Caco-2 (cell line): Measurements from ENCODE around the gene PARD3. TPM values are rescaled to one million over a fixed set of nuclear protein-coding genes. Genes with fewer than 3 reads are reported as not detected.

Experiments
- BruUV-seq: library from RNA; stranded (reverse); fragments of 400-500 nt; replicated peaks from 2 replicates; lab custom pipeline; 2021; lab: Mats Ljungman, UMichigan
- CTCF ChIA-PET: fragments of 300-600 bp; sonication (Branson Sonifier 250); formaldehyde crosslinking; loops from one replicate; lab custom pipeline; 2022; ENCODE audit warnings: antibody characterized with exemption; lab: Charles Lee
- POLR2A ChIA-PET: fragments of 300-600 bp; sonication (Branson Sonifier 250); formaldehyde crosslinking; loops from one replicate; lab custom pipeline; 2022; ENCODE audit warnings: antibody characterized with exemption; lab: Charles Lee
- DNase-seq, 2 experiments: peaks; one replicate each; pipeline versions ENCODE4 v3.0.0 to v3.0.0-alpha.2; 2020 to 2022
- H3K27me3 ChIP-seq: replicated peaks from 2 replicates; pipeline ENCODE4 v1.6.0; 2011; ENCODE audit warnings: low read length; ENCODE audit not compliant: control insufficient read depth, insufficient read depth
- H3K36me3 ChIP-seq: 2 replicates; pipeline ENCODE4 v1.5.1; 2011; ENCODE audit warnings: low read length; ENCODE audit not compliant: control insufficient read depth, insufficient read depth
- H3K4me1 ChIP-seq: fragments of 250-450 bp; sonication (Bioruptor Pico); 2 replicates; pipeline ENCODE4 v1.5.1; 2020; ENCODE audit warnings: mild to moderate bottlenecking
- H3K4me3 ChIP-seq: 2 replicates; pipeline ENCODE4 v1.5.1; 2011; ENCODE audit warnings: low read depth, mild to moderate bottlenecking, control low read depth, low read length
- H3K9me3 ChIP-seq: fragments of 250-450 bp; sonication (Bioruptor Pico); 2 replicates; pipeline ENCODE4 v1.5.1; 2020; ENCODE audit warnings: mild to moderate bottlenecking, moderate library complexity
- H3K27ac Mint-ChIP-seq: one replicate; pipeline ENCODE4 v1.8.0; 2022; ENCODE audit warnings: mixed read lengths; ENCODE audit not compliant: unreplicated experiment
- H3K27me3 Mint-ChIP-seq: one replicate; pipeline ENCODE4 v1.8.0; 2022; ENCODE audit warnings: mixed read lengths; ENCODE audit not compliant: insufficient read depth, unreplicated experiment
- H3K36me3 Mint-ChIP-seq: one replicate; pipeline ENCODE4 v1.8.0; 2022; ENCODE audit warnings: mild to moderate bottlenecking, mixed read lengths; ENCODE audit not compliant: insufficient read depth, unreplicated experiment
- H3K4me1 Mint-ChIP-seq: one replicate; pipeline ENCODE4 v1.8.0; 2022; ENCODE audit warnings: low read depth, mixed read lengths; ENCODE audit not compliant: unreplicated experiment
- H3K4me3 Mint-ChIP-seq: one replicate; pipeline ENCODE4 v1.8.0; 2022; ENCODE audit warnings: mild to moderate bottlenecking, moderate library complexity, mixed read lengths; ENCODE audit not compliant: unreplicated experiment
- H3K9me3 Mint-ChIP-seq: one replicate; pipeline ENCODE4 v1.8.0; 2022; ENCODE audit warnings: mixed read lengths; ENCODE audit not compliant: unreplicated experiment
- CTCF ChIP-seq, 2 experiments: fragments of 200-600 bp in 1 of 2; IDR thresholded peaks; 1 replicate in 1 of 2; 2 replicates in 1 of 2; pipeline versions ENCODE4 v1.5.1 to v1.8.0; 2011 to 2022; ENCODE audit warnings: antibody characterized with exemption in 1 of 2, control low read depth in 1 of 2, inconsistent platforms in 1 of 2, low read depth in 1 of 2, low read length in 1 of 2, mild to moderate bottlenecking in 1 of 2, moderate library complexity in 1 of 2; ENCODE audit not compliant: insufficient read depth in 1 of 2, severe bottlenecking in 1 of 2, unreplicated experiment in 1 of 2
- intact Hi-C: fragments of 100-400 bp; cut with micrococcal nuclease; formaldehyde crosslinking; loops from one replicate; pipeline ENCODE4 v1.10.0; 2022; ENCODE audit not compliant: unreplicated experiment
- total RNA-seq: library from RNA; stranded (reverse); gene quantifications from 2 replicates; pipeline ENCODE4 v1.2.3, GENCODE V29; 2022

Gene PARD3
- total RNA-seq, 1 experiment from 2014 or later, result 80.7 TPM

GRCh38 chr10:34764472-34764946 is 50.6 kb downstream of the PARD3 start:
- peaks cover 4% of the 10 kb centered on the region for H3K9me3 Mint-ChIP-seq
- no peak for DNase-seq
- H3K4me1 ChIP-seq, result peaks cover 24% of the 10 kb centered on the region; the same call in 1 of the 2 replicates
- intact Hi-C loops, result no loop called here
- TF ChIP-seq CTCF (IDR thresholded peaks at IDR 0.05; ENCODE audit: insufficient read depth in 1 of 2, low read depth in 1 of 2, low read length in 1 of 2, severe bottlenecking in 1 of 2, unreplicated experiment in 1 of 2), result no peak
- no peaks in the 10 kb centered on the region for H3K36me3 ChIP-seq
- no peaks in the 10 kb centered on the region for H3K27me3 ChIP-seq
- CTCF ChIA-PET, result no interaction called here
- H3K27ac Mint-ChIP-seq, result no peak overlapping the region
- no peaks in the 10 kb centered on the region for H3K9me3 ChIP-seq
- H3K4me1 Mint-ChIP-seq, result peaks cover 66% of the 10 kb centered on the region
- BruUV-seq, result no TSS peak
- no peak overlapping the region for H3K4me3 ChIP-seq
- H3K36me3 Mint-ChIP-seq, result peaks cover 3% of the 10 kb centered on the region
- no peaks in the 10 kb centered on the region for H3K27me3 Mint-ChIP-seq
- no peak overlapping the region for H3K4me3 Mint-ChIP-seq
- POLR2A ChIA-PET, result interaction anchor here (0.6 to 0.8 kb wide), 2 partner anchors 51 to 127 kb away, joined by 3 read pairs; partner anchors contain the start of gene PARD3

- no peak for DNase-seq
Measured at GRCh38 chr10:34762603-34763299, 52.3 kb downstream of the PARD3 start.

GRCh38 chr10:34762156-34762555 is 52.9 kb downstream of the PARD3 start:
- peaks cover 70% of the 10 kb centered on the region for H3K4me1 Mint-ChIP-seq
- no peak overlapping the region for H3K4me3 Mint-ChIP-seq
- no peak overlapping the region for H3K27ac Mint-ChIP-seq

More at GRCh38 chr10:34762603-34763299, 52.3 kb downstream of the PARD3 start:
- H3K36me3 Mint-ChIP-seq, result peaks cover 4% of the 10 kb centered on the region
- Histone ChIP-seq H3K4me1 (peaks cover 28% of the 10 kb centered on the region), H3K27me3 (no peaks in the 10 kb centered on the region), H3K36me3 (no peaks in the 10 kb centered on the region), H3K4me3 (no peak overlapping the region), H3K9me3 (no peaks in the 10 kb centered on the region)
- no peak for TF ChIP-seq CTCF (IDR thresholded peaks at IDR 0.05; ENCODE audit: insufficient read depth in 1 of 2, low read depth in 1 of 2, low read length in 1 of 2, severe bottlenecking in 1 of 2, unreplicated experiment in 1 of 2)
- H3K27ac Mint-ChIP-seq, result no peak overlapping the region
- H3K27me3 Mint-ChIP-seq, result no peaks in the 10 kb centered on the region
- BruUV-seq, result no TSS peak
- no peak overlapping the region for H3K4me3 Mint-ChIP-seq
- H3K4me1 Mint-ChIP-seq, result peaks cover 67% of the 10 kb centered on the region
- POLR2A ChIA-PET, result no interaction called here
- CTCF ChIA-PET, result interaction anchor here (0.6 to 1.4 kb wide), 2 partner anchors 30 to 39 kb away, joined by 3 to 5 read pairs; no protein-coding TSS in a partner anchor
- intact Hi-C loops, result no loop called here
- H3K9me3 Mint-ChIP-seq, result peaks cover 16% of the 10 kb centered on the region

More at GRCh38 chr10:34762156-34762555, 52.9 kb downstream of the PARD3 start:
- Mint-ChIP-seq H3K36me3 (peaks cover 4% of the 10 kb centered on the region), H3K9me3 (peaks cover 16% of the 10 kb centered on the region), H3K27me3 (no peaks in the 10 kb centered on the region)
- Histone ChIP-seq H3K36me3 (no peaks in the 10 kb centered on the region), H3K27me3 (no peaks in the 10 kb centered on the region), H3K9me3 (no peaks in the 10 kb centered on the region), H3K4me1 (peaks cover 29% of the 10 kb centered on the region), H3K4me3 (no peak overlapping the region)
- ChIA-PET POLR2A (no interaction called here), CTCF (interaction anchor here (1.4 kb wide), 1 partner anchor 29 kb away, joined by 5 read pairs; no protein-coding TSS in a partner anchor)
- intact Hi-C loops, result no loop called here
- DNase-seq, result no peak
- TF ChIP-seq CTCF (IDR thresholded peaks at IDR 0.05; ENCODE audit: insufficient read depth in 1 of 2, low read depth in 1 of 2, low read length in 1 of 2, severe bottlenecking in 1 of 2, unreplicated experiment in 1 of 2), result no peak
- BruUV-seq, result no TSS peak
